Stimulated activated CD8-positive, alpha-beta memory T cell treated with anti-CD3 and anti-CD28 coated beads, Interleukin-4, amount 100 ng/mL, for 24 hours (primary cell): ENCODE results near the gene RAPGEF2.
"Not testable (repeated sequence)": the region's sequence is repeated elsewhere in the genome, so short reads cannot be mapped to it uniquely, and the experiment has no call there.

Experiments
- DNase-seq: peaks from one replicate; pipeline ENCODE4 v3.0.0-alpha.2; 2020; ENCODE audit warnings: low read depth

The RAPGEF2 gene

GRCh38 chr4:159374749-159375530 lies 272.1 kb downstream of the RAPGEF2 start:
- no peak for DNase-seq

- no peak for DNase-seq
These were observed 273.4 kb downstream of the RAPGEF2 start for GRCh38 chr4:159376289-159376688.

GRCh38 chr4:159378056-159378616 lies 275.3 kb downstream of the RAPGEF2 start:
- no peak for DNase-seq

- DNase-seq: not testable (repeated sequence)
These were observed 276.2 kb downstream of the RAPGEF2 start for GRCh38 chr4:159379064-159379463.

GRCh38 chr4:159379836-159380235 lies 277.0 kb downstream of the RAPGEF2 start:
- no peak for DNase-seq

GRCh38 chr4:159382856-159383561 lies 280.1 kb downstream of the RAPGEF2 start:
- DNase-seq: no peak

GRCh38 chr4:159383562-159383931 lies 280.7 kb downstream of the RAPGEF2 start:
- DNase-seq: no peak

GRCh38 chr4:159384017-159384416 lies 281.1 kb downstream of the RAPGEF2 start:
- no peak for DNase-seq

GRCh38 chr4:159384632-159385031 lies 281.8 kb downstream of the RAPGEF2 start:
- no peak for DNase-seq

- DNase-seq: no peak
These were observed 283.7 kb downstream of the RAPGEF2 start for GRCh38 chr4:159386620-159387019.

- no peak for DNase-seq
These were observed 286.9 kb downstream of the RAPGEF2 start for GRCh38 chr4:159389756-159390155.

GRCh38 chr4:159390648-159391047 lies 287.8 kb downstream of the RAPGEF2 start:
- no peak for DNase-seq

- DNase-seq: no peak
These were observed 292.8 kb downstream of the RAPGEF2 start for GRCh38 chr4:159395693-159396092.

- DNase-seq: no peak
These were observed 293.3 kb downstream of the RAPGEF2 start for GRCh38 chr4:159396151-159396550.

GRCh38 chr4:159398236-159398638 lies 295.4 kb downstream of the RAPGEF2 start:
- DNase-seq: no peak

GRCh38 chr4:159400558-159401225 lies 297.8 kb downstream of the RAPGEF2 start:
- DNase-seq: no peak

GRCh38 chr4:159401226-159401712 lies 298.4 kb downstream of the RAPGEF2 start:
- DNase-seq: no peak

GRCh38 chr4:159401791-159402380 lies 299.0 kb downstream of the RAPGEF2 start:
- DNase-seq: no peak
